Activated B cell treated with CpG ODN at 0.5 μM for 24 hours (primary cell): ENCODE measurements around the gene DPY19L1. TPM values are rescaled to one million over a fixed set of nuclear protein-coding genes. Genes with fewer than 3 reads are reported as not detected.
"Not testable (repeated sequence)": the region's sequence is repeated elsewhere in the genome, so short reads cannot be mapped to it uniquely, and the experiment has no call there.

Experiments
- ATAC-seq: fragments of 200-7000 bp; cut with Tn5 transposase; one replicate; pipeline ENCODE4 v1.10.0; 2021; ENCODE audit warnings: low read depth, mild to moderate bottlenecking, moderate library complexity
- CTCF ChIA-PET: fragments of 350-600 bp; sonication (Branson Sonifier 250); formaldehyde crosslinking; loops from one replicate; lab custom pipeline; 2021; ENCODE audit warnings: antibody characterized with exemption; lab: Charles Lee
- POLR2A ChIA-PET: fragments of 350-600 bp; sonication (Branson Sonifier 250); formaldehyde crosslinking; loops from one replicate; lab custom pipeline; 2021; ENCODE audit warnings: antibody characterized with exemption; lab: Charles Lee
- DNase-seq: peaks from one replicate; pipeline ENCODE4 v3.0.0; 2022
- H3K27ac Mint-ChIP-seq: one replicate; pipeline ENCODE4 v1.8.0; 2020; ENCODE audit warnings: mixed read lengths
- H3K27me3 Mint-ChIP-seq: one replicate; pipeline ENCODE4 v1.8.0; 2021; ENCODE audit warnings: mixed read lengths
- H3K36me3 Mint-ChIP-seq: one replicate; pipeline ENCODE4 v1.8.0; 2021; ENCODE audit warnings: low read depth, mixed read lengths
- H3K4me1 Mint-ChIP-seq: one replicate; pipeline ENCODE4 v1.8.0; 2021; ENCODE audit warnings: mixed read lengths
- H3K4me3 Mint-ChIP-seq: one replicate; pipeline ENCODE4 v1.8.0; 2020; ENCODE audit warnings: mild to moderate bottlenecking, mixed read lengths
- H3K9me3 Mint-ChIP-seq: one replicate; pipeline ENCODE4 v1.8.0; 2020; ENCODE audit warnings: mixed read lengths
- intact Hi-C: fragments of 100-400 bp; cut with micrococcal nuclease; formaldehyde crosslinking; loops from one replicate; pipeline ENCODE4 v1.15.1; 2024
- total RNA-seq: library from RNA; stranded (reverse); gene quantifications from 2 replicates; pipeline ENCODE4 v1.2.3, GENCODE V29; 2022
- TF ChIP-seq, protein P1 (sequence below): fragments of 200-600 bp; IDR thresholded peaks from one replicate; pipeline ENCODE4 v1.8.0; 2022; ENCODE audit warnings: antibody characterized with exemption, mild to moderate bottlenecking

Gene DPY19L1
- total RNA-seq, 1 donor from 2014 or later = 10.0 TPM

DNA sequence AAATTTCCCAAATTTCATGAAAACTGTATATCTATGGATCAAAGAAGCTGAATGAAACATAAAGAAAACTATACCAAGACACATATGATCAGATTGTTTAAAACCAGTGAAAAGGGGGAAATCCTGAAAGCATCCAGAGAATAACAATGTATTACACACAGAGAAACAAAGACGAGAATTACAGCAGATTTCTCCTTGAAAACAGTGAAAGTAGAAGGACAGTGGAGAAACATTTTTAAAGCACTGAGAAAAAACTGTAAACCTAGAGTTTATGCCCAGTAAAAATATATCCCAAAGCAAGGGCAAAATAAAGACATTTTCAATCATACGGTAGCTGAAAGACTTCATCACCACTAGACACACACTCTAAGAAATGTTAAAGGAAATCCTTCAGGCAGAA, 121.0 kb downstream of the DPY19L1 start:
- no peak overlapping the region for H3K4me3 Mint-ChIP-seq
- intact Hi-C loops = no loop called here
- peaks cover 5% of the 10 kb centered on the region for H3K9me3 Mint-ChIP-seq
- ATAC-seq (no peak), DNase-seq (no peak)
- no peak overlapping the region for H3K27ac Mint-ChIP-seq
- H3K27me3 Mint-ChIP-seq = no peaks in the 10 kb centered on the region
- CTCF ChIA-PET = no interaction called here
- no peaks in the 10 kb centered on the region for H3K4me1 Mint-ChIP-seq
- POLR2A ChIA-PET = no interaction called here
- no peaks in the 10 kb centered on the region for H3K36me3 Mint-ChIP-seq
- TF ChIP-seq, protein P1, sequence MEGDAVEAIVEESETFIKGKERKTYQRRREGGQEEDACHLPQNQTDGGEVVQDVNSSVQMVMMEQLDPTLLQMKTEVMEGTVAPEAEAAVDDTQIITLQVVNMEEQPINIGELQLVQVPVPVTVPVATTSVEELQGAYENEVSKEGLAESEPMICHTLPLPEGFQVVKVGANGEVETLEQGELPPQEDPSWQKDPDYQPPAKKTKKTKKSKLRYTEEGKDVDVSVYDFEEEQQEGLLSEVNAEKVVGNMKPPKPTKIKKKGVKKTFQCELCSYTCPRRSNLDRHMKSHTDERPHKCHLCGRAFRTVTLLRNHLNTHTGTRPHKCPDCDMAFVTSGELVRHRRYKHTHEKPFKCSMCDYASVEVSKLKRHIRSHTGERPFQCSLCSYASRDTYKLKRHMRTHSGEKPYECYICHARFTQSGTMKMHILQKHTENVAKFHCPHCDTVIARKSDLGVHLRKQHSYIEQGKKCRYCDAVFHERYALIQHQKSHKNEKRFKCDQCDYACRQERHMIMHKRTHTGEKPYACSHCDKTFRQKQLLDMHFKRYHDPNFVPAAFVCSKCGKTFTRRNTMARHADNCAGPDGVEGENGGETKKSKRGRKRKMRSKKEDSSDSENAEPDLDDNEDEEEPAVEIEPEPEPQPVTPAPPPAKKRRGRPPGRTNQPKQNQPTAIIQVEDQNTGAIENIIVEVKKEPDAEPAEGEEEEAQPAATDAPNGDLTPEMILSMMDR = no peak

DNA sequence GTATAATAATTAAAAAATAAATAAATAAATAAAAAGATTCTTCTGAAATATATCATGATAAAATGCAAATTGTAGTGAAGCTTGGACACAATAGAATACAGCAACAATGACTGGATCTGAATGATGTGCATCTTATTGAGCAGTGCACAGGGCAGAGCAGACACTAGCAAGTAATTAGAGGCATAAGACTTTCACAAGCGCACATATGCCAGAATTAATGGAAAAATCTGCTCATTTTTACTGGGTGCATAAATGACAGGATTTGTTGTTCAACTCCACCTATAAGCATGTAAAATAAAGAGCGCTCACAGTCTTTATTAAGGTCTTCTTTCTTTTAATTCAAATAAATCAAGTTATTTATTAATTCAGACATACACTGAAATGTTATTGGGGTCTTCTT, 125.0 kb downstream of the DPY19L1 start:
- H3K27ac Mint-ChIP-seq = no peak overlapping the region
- intact Hi-C loops = no loop called here
- H3K9me3 Mint-ChIP-seq = peaks cover 5% of the 10 kb centered on the region
- H3K4me1 Mint-ChIP-seq = no peaks in the 10 kb centered on the region
- H3K27me3 Mint-ChIP-seq = peaks cover 2% of the 10 kb centered on the region
- no peak for DNase-seq
- TF ChIP-seq, protein P1 = no peak
- CTCF ChIA-PET = no interaction called here
- no peak for ATAC-seq
- H3K4me3 Mint-ChIP-seq = no peak overlapping the region
- POLR2A ChIA-PET = no interaction called here
- H3K36me3 Mint-ChIP-seq = no peaks in the 10 kb centered on the region

DNA sequence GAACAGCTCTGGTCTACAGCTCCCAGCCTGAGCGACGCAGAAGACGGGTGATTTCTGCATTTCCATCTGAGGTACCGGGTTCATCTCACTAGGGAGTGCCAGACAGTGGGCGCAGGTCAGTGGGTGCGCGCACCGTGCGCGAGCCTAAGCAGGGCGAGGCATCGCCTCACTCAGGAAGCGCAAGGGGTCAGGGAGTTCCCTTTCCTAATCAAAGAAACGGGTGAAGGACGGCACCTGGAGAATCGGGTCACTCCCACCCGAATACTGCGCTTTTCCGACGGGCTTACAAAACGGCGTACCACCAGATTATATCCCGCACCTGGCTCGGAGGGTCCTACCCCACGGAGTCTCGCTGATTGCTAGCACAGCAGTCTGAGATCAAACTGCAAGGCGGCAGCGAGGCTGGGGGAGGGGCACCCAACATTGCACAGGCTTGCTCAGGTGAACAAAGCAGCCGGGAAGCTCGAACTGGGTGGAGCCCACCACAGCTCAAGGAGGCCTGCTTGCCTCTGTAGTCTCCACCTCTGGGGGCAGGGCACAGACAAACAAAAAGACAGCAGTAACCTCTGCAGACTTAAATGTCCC, 130.9 kb downstream of the DPY19L1 start:
- not testable (repeated sequence) for H3K36me3 Mint-ChIP-seq

DNA sequence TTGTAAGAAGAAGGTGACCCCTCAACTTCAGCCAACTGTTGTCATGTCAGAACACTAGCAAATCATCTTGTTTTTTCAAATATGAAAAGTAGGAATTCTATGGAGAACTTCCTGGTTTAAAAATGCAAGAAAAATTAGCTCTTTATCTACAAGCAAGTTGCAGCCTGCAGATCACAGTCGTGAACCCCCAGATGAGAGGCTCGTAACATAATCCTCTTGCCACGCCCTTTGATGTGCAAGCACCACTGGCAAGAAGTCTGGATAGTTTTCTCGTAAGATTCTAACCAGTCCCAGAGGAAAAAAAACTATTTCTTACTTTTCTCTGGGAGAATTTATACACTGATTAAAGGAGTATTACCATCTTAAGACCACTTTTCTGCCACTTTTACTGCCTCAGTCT, 132.3 kb downstream of the DPY19L1 start:
- TF ChIP-seq, protein P1 = no peak
- Mint-ChIP-seq H3K27ac (no peak overlapping the region), H3K4me3 (no peak overlapping the region), H3K36me3 (no peaks in the 10 kb centered on the region), H3K4me1 (no peaks in the 10 kb centered on the region), H3K9me3 (no peaks in the 10 kb centered on the region), H3K27me3 (peaks cover 11% of the 10 kb centered on the region)
- DNase-seq = no peak
- ChIA-PET CTCF (no interaction called here), POLR2A (no interaction called here)
- ATAC-seq = no peak
- intact Hi-C loops = no loop called here

More for the DNA sequence above, 130.9 kb downstream of the DPY19L1 start:
- POLR2A ChIA-PET, intact Hi-C loops, H3K27ac Mint-ChIP-seq, H3K9me3 Mint-ChIP-seq, ATAC-seq, DNase-seq, H3K4me1 Mint-ChIP-seq, H3K4me3 Mint-ChIP-seq, CTCF ChIA-PET: not testable (repeated sequence)
- H3K27me3 Mint-ChIP-seq = peaks cover 11% of the 10 kb centered on the region

DNA sequence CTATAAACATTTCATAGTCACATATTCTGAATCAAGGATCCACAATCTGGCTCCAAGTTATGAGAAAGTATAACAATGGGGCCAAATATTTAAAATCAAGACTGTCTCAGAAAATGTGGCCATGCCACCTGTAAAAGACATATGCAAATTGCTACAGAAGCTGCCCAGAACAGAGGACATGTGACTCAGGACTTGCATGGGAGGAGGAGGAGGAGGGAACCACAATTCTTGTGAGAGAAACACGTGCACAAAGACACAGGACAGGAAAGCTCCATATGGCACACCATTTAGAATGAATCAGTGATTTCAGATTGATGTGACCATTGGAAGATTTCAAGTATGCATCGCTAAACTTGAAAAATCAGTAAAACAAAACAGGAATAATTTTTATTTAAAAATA, 133.4 kb downstream of the DPY19L1 start:
- CTCF ChIA-PET, H3K4me3 Mint-ChIP-seq: not testable (repeated sequence)

DNA sequence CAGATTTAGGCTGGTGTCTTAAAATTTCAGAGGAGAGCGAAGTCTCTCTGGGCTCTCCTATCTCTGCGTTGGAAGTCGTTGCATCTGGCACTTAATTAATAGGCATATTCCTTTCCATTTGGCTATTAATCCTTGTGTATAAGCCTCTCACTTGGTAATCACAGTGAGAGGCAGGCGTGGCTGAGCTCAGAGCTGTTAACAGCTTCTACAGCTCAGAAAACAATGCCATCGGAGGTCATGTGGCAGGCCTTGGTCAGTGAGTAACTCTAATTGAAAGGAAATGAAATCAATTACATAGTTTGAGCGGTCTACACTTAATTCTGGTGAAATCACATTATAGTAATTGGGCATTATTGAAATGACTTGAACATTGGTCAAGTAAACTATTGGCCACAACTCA, 135.1 kb downstream of the DPY19L1 start:
- no peak overlapping the region for H3K27ac Mint-ChIP-seq
- no peaks in the 10 kb centered on the region for H3K4me1 Mint-ChIP-seq
- intact Hi-C loops = no loop called here
- no peak overlapping the region for H3K4me3 Mint-ChIP-seq
- peaks cover 9% of the 10 kb centered on the region for H3K27me3 Mint-ChIP-seq
- ChIA-PET POLR2A (no interaction called here), CTCF (no interaction called here)
- H3K36me3 Mint-ChIP-seq = no peaks in the 10 kb centered on the region
- no peaks in the 10 kb centered on the region for H3K9me3 Mint-ChIP-seq
- ATAC-seq = no peak
- TF ChIP-seq, protein P1 = no peak
- DNase-seq = no peak

More for the DNA sequence above, 133.4 kb downstream of the DPY19L1 start:
- H3K36me3 Mint-ChIP-seq, H3K4me1 Mint-ChIP-seq, H3K9me3 Mint-ChIP-seq, intact Hi-C loops, H3K27me3 Mint-ChIP-seq, POLR2A ChIA-PET, H3K27ac Mint-ChIP-seq, DNase-seq, ATAC-seq: not testable (repeated sequence)
